Stimulated activated naive CD8-positive, alpha-beta T cell treated with anti-CD3 and anti-CD28 coated beads, Interleukin-15, Interleukin-2, amounts not matched to agents 100 ng/mL and 50 ng/mL, for 24 hours (primary cell): Measurements from ENCODE around the gene PHGDH.

Experiments used
- H3K27ac Mint-ChIP-seq: one replicate; pipeline ENCODE4 v1.8.0; 2021; ENCODE audit warnings: mild to moderate bottlenecking, mixed read lengths
- H3K27me3 Mint-ChIP-seq: one replicate; pipeline ENCODE4 v1.8.0; 2021; ENCODE audit warnings: mixed read lengths
- H3K36me3 Mint-ChIP-seq: one replicate; pipeline ENCODE4 v1.8.0; 2021; ENCODE audit warnings: low read depth, mixed read lengths
- H3K4me1 Mint-ChIP-seq: one replicate; pipeline ENCODE4 v1.8.0; 2021; ENCODE audit warnings: low read depth, mixed read lengths
- H3K4me3 Mint-ChIP-seq: one replicate; pipeline ENCODE4 v1.8.0; 2021; ENCODE audit warnings: mild to moderate bottlenecking, mixed read lengths
- H3K9me3 Mint-ChIP-seq: one replicate; pipeline ENCODE4 v1.8.0; 2021; ENCODE audit warnings: mixed read lengths

Gene PHGDH

DNA sequence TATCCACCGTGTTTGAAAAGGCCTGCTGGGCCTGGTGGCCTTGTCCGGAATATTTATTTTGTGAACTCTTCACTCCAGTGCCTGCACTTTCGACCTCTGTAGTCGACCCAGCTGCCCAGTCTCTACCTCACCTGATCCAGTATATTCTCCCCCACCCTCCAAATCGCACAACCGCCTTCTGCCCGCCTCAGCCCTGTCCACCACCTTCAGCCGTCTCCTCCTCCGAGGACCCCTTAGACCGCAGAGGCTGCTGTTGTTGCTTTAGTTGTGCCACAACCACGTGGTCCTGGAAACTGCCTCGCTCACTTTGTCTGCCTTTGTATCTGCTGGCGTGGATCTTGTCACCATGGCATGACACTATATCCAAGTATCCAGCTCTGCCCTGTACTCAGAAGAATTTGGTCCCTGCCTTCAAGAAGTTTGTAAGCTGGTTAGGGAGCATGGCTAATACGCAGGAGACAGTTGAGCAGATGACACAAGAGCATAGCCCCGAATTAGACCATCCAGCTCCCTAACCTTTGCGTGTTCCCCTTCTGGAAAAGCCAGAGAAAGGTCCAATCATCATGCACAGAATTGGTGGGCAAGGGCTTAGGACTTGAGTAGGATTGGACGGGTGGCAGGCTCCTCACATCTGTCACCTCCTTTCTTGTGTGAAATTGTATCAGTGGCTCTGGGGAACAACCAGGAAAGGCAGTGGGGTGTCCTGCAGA lies 1.5 kb downstream of the PHGDH start:
- Mint-ChIP-seq H3K27ac (peak overlapping the region; percentile 98), H3K4me1 (peaks cover 36% of the 10 kb centered on the region), H3K4me3 (peak overlapping the region; percentile 90), H3K36me3 (peaks cover 33% of the 10 kb centered on the region), H3K27me3 (peaks cover 5% of the 10 kb centered on the region), H3K9me3 (no peaks in the 10 kb centered on the region)

DNA sequence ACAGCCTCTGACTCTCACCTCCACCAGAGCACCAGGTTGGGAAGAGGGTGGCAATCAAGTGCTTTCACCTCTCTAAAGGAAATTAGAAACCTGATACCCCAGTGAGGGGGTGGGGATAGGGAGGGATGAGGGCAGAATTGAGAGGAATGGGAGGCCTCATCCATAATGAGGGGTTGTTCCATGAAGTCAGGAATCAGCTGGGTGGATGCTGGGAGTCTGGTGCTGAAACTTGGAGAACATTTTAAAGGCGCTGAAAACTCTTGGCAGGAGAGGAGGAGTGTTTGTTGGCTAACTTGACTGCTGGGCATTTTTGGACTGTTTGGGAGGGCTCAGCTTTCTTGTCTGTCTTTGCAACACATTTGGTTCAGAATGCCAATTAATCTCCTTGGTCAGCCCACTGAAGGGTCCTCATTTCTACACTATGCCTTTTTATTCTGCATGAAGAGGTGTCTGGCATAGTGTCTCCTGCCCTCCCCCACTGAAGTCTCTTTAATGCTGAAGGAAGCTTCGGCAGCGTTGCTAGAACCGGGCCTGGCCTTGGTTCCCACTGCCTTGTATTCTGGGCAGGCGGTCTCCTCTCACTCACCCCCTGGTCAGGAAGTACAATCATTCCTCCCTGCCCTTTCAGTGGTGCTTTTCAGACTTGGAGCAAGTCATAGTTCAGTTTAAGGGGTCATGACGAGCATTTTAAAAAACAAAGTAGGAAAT lies 2.2 kb downstream of the PHGDH start:
- peak overlapping the region; percentile 98 for H3K27ac Mint-ChIP-seq
- H3K4me3 Mint-ChIP-seq: peak overlapping the region; percentile 90
- H3K27me3 Mint-ChIP-seq: peaks cover 5% of the 10 kb centered on the region
- peaks cover 36% of the 10 kb centered on the region for H3K4me1 Mint-ChIP-seq
- no peaks in the 10 kb centered on the region for H3K9me3 Mint-ChIP-seq
- peaks cover 33% of the 10 kb centered on the region for H3K36me3 Mint-ChIP-seq

DNA sequence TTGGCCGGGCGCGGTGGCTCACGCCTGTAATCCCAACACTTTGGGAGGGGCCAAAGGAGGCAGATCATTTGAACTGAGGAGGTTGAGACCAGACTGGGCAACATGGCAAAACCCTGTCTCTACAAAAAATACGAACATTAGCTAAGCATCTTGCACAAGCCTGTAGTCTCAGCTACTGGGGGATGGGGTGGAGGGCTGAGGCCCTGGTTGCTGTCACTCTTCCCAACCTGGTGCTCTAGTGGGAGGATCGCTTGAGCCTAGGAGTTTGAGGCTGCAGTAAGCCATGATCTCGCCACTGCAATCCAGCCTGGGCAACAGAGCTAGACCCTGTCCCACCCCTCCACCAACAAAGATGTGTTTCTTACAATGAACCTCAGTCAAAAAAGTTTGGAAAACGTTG lies 2.8 kb downstream of the PHGDH start:
- Mint-ChIP-seq H3K4me1 (peaks cover 36% of the 10 kb centered on the region), H3K27ac (peak overlapping the region; percentile 77), H3K4me3 (peak overlapping the region; percentile 90), H3K36me3 (peaks cover 33% of the 10 kb centered on the region), H3K9me3 (no peaks in the 10 kb centered on the region), H3K27me3 (peaks cover 5% of the 10 kb centered on the region)

DNA sequence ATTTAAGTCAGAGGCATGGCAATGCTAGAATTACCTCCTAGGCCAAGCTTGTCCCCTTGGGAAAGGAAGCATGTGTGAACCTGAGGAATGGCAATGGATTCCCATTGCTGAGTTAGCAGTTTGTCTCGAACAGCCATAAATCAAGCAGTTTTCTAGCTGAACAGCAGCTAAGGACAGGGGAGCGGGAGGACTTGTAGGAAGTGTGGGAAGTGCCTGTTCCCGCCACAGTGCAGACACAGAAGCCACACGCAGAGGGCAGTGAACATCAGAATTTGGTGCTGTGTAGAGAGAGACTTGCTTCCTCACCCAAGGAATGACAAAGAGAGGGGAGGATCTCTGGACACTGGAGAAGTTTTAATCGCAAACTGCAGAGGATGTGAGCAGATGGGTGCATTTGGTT lies 3.8 kb downstream of the PHGDH start:
- no peaks in the 10 kb centered on the region for H3K9me3 Mint-ChIP-seq
- peak overlapping the region; percentile 22 for H3K4me3 Mint-ChIP-seq
- H3K4me1 Mint-ChIP-seq: peaks cover 36% of the 10 kb centered on the region
- no peak overlapping the region for H3K27ac Mint-ChIP-seq
- peaks cover 37% of the 10 kb centered on the region for H3K36me3 Mint-ChIP-seq
- H3K27me3 Mint-ChIP-seq: peaks cover 4% of the 10 kb centered on the region

DNA sequence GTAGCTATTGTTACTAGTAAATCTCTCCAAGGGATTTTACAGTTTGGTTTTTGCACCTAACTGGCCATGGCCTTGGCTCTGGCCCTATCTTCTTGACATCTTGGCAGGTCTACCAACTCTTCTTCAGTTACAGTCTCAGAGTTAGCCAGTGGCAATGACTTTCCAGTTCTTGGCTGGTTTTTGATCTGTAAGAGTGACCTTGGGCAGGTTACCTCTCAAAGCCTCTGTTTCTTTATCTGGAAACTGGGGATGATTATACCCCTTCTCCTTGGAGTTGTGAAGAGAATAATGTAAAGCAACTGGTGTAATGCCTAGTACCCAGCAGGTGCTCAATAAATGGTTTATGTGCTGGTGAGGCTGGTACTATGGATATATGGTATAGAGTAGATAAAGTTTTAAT lies 6.7 kb downstream of the PHGDH start:
- Mint-ChIP-seq H3K27ac (no peak overlapping the region), H3K4me3 (no peak overlapping the region), H3K27me3 (no peaks in the 10 kb centered on the region), H3K36me3 (peaks cover 58% of the 10 kb centered on the region), H3K4me1 (peaks cover 27% of the 10 kb centered on the region), H3K9me3 (no peaks in the 10 kb centered on the region)

DNA sequence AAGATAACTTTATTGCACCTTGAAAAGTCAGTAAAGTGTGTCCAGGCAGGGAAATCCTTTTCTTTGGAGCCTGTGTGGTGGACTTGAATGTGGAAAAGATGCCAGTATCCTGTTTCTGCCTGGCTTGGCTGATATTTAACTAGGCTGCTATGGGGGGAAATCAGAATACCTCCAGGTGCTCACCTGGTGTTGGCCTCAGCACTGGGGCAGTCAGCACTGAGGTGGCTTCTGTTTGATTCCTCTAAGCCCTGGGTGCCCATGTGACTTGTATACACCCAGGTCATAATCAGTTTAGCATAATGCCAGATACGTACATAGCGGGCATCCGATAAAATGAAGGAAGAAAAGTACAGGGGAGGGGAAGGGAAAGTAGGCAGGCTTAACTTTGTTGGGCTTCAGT lies 7.2 kb downstream of the PHGDH start:
- H3K4me3 Mint-ChIP-seq: no peak overlapping the region
- peaks cover 21% of the 10 kb centered on the region for H3K4me1 Mint-ChIP-seq
- no peaks in the 10 kb centered on the region for H3K27me3 Mint-ChIP-seq
- no peaks in the 10 kb centered on the region for H3K9me3 Mint-ChIP-seq
- H3K27ac Mint-ChIP-seq: no peak overlapping the region
- H3K36me3 Mint-ChIP-seq: peaks cover 58% of the 10 kb centered on the region

DNA sequence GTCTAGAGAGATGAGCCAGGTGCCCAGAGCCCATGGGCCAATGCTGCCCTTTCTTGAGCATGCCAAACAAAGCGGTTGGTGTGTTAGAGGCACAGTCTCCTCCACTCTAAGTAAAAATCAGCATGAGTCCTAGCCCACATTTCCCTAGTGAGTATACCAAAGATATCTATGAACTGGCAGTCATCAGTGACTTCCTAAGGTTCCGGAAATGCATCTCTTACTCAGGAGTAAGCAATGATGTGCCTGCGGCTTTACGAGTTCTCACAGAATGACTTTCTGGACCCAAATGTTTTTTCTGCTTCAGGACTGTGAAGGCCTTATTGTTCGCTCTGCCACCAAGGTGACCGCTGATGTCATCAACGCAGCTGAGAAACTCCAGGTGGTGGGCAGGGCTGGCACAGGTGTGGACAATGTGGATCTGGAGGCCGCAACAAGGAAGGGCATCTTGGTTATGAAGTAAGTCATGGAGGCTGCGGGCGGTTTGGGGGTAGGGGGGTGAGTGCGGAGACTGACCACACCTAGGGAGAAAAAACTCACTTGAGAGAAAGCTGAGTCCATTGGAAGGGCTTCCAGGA lies 9.2 kb downstream of the PHGDH start:
- Mint-ChIP-seq H3K9me3 (no peaks in the 10 kb centered on the region), H3K27ac (no peak overlapping the region), H3K4me1 (peaks cover 6% of the 10 kb centered on the region), H3K36me3 (peaks cover 63% of the 10 kb centered on the region), H3K27me3 (no peaks in the 10 kb centered on the region), H3K4me3 (no peak overlapping the region)

DNA sequence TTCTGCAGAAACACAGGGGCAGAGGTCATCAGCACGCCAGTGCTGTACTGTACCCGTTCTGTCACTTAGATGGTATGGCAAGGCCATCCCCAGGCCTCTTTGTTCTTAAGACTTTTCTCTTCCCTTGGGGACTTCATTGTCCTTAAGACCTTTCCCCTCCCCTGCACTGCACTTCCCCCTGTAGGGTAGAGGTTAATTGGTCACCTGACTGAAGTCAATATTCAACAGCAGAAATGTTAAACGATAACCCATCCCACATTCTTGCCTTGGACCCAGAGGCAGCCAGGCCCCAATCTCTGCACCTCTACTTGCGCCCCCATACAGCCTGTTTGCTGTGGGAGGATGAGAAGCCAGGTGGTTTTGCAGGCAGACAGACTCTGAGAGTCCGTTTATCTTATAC lies 10.2 kb downstream of the PHGDH start:
- peaks cover 68% of the 10 kb centered on the region for H3K36me3 Mint-ChIP-seq
- H3K9me3 Mint-ChIP-seq: no peaks in the 10 kb centered on the region
- no peak overlapping the region for H3K27ac Mint-ChIP-seq
- H3K4me1 Mint-ChIP-seq: no peaks in the 10 kb centered on the region
- no peak overlapping the region for H3K4me3 Mint-ChIP-seq
- no peaks in the 10 kb centered on the region for H3K27me3 Mint-ChIP-seq

DNA sequence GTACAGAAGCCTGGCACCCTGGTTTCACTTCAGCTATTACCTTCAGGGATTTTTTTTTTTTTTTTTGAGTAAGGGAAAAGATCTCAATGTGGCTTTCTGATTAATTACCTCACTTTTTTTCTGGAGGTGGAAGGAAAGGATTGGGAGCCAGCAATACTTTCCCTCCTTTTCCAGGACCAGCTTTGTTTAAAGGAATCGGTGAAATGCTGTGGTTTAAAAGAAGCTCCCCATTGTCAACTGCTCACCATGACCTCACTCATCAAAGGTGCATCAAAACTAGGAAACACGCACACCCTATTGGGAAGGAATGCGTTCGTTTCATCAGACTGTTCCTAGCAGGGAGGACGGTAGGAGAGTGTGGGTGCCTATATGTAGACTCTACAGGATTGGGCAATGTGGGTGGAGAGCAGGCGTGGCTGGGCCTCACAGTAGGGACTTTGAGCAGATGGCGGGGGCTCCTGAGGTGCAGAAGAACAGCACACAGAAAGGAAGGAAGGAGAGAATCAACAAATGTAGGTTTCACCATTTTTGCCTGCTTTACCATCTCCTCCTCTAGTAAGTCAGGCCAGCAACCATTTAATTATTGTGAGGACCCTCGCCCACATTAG lies 13.0 kb downstream of the PHGDH start:
- no peaks in the 10 kb centered on the region for H3K27me3 Mint-ChIP-seq
- peaks cover 92% of the 10 kb centered on the region for H3K36me3 Mint-ChIP-seq
- H3K27ac Mint-ChIP-seq: no peak overlapping the region
- H3K9me3 Mint-ChIP-seq: no peaks in the 10 kb centered on the region
- H3K4me1 Mint-ChIP-seq: no peaks in the 10 kb centered on the region
- H3K4me3 Mint-ChIP-seq: no peak overlapping the region

DNA sequence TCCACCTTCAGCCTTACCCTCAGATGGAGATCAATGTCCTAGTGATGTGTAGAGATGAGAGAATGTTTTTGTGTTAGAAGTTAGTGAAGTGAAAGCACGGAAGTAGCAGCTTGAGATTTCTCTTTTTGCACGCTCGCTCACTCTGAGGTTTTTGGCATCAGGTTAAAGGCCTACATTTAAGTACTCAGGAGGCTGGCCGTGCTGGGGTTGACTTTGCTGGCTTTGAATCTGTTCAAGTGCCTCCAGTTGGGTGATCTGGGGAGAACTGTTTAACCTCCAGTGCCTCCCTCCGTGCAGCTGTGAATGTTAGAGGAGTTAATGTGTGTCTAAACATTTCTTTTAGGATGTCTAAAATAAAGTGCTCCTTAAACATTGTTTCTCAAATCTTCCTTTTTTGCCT lies 13.9 kb downstream of the PHGDH start:
- Mint-ChIP-seq H3K4me1 (no peaks in the 10 kb centered on the region), H3K4me3 (no peak overlapping the region), H3K9me3 (no peaks in the 10 kb centered on the region), H3K27ac (no peak overlapping the region), H3K27me3 (no peaks in the 10 kb centered on the region), H3K36me3 (peaks cover 92% of the 10 kb centered on the region)

DNA sequence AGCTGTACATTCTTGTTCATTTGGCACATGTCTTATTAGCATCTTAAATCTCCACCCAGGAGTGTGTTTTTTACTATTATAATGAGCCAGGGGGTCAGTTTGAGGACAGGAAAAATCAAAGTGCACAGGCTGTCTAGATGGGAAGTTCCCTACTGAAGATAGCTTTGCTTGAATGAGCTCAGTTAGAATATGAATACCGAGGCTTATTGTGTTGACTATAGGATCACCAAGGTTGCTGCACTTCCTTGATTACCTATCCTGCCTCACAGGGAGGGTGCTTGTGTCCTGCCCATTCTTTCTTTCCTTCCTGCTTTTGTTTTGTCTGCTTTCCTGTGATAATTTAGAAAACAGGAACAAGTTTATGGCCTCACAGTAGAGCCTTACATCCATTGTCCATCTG lies 16.3 kb downstream of the PHGDH start:
- H3K9me3 Mint-ChIP-seq: no peaks in the 10 kb centered on the region
- peaks cover 73% of the 10 kb centered on the region for H3K36me3 Mint-ChIP-seq
- no peaks in the 10 kb centered on the region for H3K4me1 Mint-ChIP-seq
- no peaks in the 10 kb centered on the region for H3K27me3 Mint-ChIP-seq
- no peak overlapping the region for H3K4me3 Mint-ChIP-seq
- no peak overlapping the region for H3K27ac Mint-ChIP-seq

DNA sequence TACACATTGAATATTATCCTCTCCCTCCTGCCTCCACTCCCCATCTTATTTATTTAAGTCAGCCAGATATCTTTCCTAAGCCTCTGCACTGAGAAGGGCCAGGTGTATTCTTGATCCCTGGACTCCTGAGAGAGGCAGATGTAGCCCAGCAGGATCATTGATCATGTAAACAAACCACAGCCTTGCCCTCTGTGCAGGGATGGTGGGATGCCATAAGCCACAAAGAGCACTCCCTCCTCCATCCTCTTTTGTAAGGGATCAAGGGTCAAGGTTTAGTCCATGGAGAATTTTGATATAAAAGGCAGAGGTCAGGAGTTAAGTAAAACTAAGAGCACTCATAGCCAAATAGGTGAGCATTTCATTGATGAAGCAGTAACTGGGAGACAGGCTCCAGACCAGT lies 17.3 kb downstream of the PHGDH start:
- H3K4me1 Mint-ChIP-seq: no peaks in the 10 kb centered on the region
- peaks cover 63% of the 10 kb centered on the region for H3K36me3 Mint-ChIP-seq

DNA sequence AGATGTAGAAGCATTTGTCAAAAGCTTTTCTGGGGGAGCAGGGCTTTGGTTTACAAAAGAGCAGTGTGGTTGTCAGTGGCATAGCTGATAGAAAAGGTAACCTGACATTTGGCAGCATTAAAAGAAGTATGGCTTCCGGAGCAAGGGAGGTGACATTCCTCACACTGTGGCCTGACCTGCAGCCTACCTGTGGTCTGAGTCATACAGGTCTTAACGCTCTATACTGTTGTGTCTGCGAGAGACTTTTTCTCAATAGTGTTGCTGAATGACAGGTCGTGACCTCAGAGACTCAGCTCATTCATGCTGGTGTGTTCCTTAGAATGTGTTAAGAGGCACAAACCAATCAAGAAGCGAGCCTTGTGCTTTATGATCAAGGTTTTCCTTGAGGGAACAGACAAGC lies 19.3 kb downstream of the PHGDH start:
- Mint-ChIP-seq H3K27ac (no peak overlapping the region), H3K4me1 (no peaks in the 10 kb centered on the region), H3K36me3 (peaks cover 57% of the 10 kb centered on the region), H3K27me3 (no peaks in the 10 kb centered on the region), H3K9me3 (no peaks in the 10 kb centered on the region), H3K4me3 (no peak overlapping the region)

More for the DNA sequence above, 17.3 kb downstream of the PHGDH start:
- Mint-ChIP-seq H3K4me3 (no peak overlapping the region), H3K27me3 (no peaks in the 10 kb centered on the region), H3K9me3 (no peaks in the 10 kb centered on the region), H3K27ac (no peak overlapping the region)

DNA sequence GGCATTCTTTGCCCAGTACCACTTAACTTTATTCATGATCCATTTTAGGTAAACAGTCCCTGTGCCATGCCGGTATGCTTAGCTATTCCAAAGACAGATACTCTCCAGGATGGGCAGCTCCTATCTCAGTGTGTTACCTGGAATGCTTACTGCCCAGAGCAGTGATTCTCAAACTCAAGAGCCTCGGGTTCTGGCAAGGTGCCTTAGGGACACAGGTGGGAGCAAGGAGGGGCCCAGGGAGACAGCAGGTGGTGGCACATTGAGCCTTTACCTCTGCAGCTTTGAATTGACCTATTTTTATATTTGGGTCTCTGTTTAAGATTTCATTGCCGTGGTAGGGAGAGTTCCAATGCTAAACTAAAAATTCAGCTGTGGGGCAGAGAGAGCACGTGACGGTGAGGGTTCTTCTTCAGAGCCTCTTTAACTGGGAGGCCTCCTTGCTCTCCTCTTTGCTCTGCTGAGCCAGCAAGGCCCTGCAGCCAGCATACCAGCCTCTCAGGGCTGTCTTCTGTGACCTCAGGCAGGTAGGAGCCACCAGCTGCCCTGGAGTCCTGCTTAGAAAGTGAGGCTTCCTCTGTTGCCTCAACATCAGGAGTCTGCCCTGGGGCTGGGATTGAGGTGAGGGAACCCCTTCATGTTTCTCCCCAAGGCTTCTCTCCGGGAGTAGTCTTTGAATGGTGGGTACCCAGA lies 20.2 kb downstream of the PHGDH start:
- Mint-ChIP-seq H3K9me3 (no peaks in the 10 kb centered on the region), H3K4me1 (no peaks in the 10 kb centered on the region), H3K27me3 (no peaks in the 10 kb centered on the region), H3K36me3 (peaks cover 52% of the 10 kb centered on the region), H3K27ac (no peak overlapping the region), H3K4me3 (no peak overlapping the region)
